ENCODE results near the gene METAP1D.

GRCh38 chr2:172088245-172089004 is 88.7 kb downstream of the METAP1D start:
- TF ChIP-seq, protein P1, sequence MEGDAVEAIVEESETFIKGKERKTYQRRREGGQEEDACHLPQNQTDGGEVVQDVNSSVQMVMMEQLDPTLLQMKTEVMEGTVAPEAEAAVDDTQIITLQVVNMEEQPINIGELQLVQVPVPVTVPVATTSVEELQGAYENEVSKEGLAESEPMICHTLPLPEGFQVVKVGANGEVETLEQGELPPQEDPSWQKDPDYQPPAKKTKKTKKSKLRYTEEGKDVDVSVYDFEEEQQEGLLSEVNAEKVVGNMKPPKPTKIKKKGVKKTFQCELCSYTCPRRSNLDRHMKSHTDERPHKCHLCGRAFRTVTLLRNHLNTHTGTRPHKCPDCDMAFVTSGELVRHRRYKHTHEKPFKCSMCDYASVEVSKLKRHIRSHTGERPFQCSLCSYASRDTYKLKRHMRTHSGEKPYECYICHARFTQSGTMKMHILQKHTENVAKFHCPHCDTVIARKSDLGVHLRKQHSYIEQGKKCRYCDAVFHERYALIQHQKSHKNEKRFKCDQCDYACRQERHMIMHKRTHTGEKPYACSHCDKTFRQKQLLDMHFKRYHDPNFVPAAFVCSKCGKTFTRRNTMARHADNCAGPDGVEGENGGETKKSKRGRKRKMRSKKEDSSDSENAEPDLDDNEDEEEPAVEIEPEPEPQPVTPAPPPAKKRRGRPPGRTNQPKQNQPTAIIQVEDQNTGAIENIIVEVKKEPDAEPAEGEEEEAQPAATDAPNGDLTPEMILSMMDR (IDR thresholded peaks at IDR 0.05) = no peak
- TF ChIP-seq POLR2A (IDR thresholded peaks at IDR 0.05) = no peak

Data from thyroid gland (tissue), 4 donors.